ENCODE measurements around the gene OR13H1. TPM values are rescaled to one million over a fixed set of nuclear protein-coding genes. Genes with fewer than 3 reads are reported as not detected.
"Not testable (repeated sequence)": the region's sequence is repeated elsewhere in the genome, so short reads cannot be mapped to it uniquely, and the experiment has no call there.

OR13H1 gene
- total RNA-seq: not detected

DNA sequence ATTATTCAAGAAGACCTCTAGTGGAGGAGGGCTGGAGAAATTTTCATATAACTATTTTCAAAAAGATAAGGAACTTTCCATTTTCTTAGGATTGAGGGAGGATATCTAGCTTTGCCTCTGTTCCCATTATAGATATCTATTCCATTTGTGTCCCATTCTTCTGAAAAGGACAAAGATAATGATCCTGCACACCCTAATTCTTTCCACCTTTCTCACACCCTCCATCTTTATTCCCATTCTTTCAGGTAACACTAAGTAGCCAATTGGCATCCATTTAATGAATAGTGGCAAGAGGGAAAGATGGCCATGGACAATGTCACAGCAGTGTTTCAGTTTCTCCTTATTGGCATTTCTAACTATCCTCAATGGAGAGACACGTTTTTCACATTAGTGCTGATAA, at the start of gene OR13H1:
OR13H1 (plus strand) TSS at position 301 of the 400 bp plus-strand sequence; CDS start at position 301, 0 bp downstream.
- no peaks in the 10 kb centered on the region for H3K4me1 Mint-ChIP-seq
- no peaks in the 10 kb centered on the region for H3K9me3 Mint-ChIP-seq
- H3K27me3 Mint-ChIP-seq: no peaks in the 10 kb centered on the region
- ChIA-PET POLR2A (no interaction called here), CTCF (no interaction called here)
- DNase-seq: no peak
- no peaks in the 10 kb centered on the region for H3K36me3 Mint-ChIP-seq (ENCODE audit: low read depth)
- H3K4me3 Mint-ChIP-seq: no peak within 1 kb of the TSS
- H3K27ac Mint-ChIP-seq: no peak within 1 kb of the TSS

DNA sequence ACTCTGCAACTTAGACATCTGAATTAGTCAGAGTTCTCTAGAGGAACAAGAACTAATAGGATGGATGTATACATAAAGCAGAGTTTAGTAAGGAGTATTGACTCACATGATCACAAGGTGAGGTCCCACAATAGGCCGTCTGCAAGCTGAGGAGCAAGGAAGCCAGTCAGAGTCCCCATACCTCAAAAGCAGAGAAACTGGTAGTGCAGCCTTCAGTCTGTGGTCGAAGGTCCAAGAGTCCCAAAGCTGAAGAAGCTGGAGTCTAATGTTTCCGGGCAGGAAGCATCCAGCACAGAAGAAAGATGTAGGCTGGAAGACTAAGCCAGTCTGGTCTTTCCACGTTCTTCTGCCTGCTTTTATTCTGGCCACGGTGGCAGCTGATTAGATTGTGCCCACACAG, 42.3 kb upstream of the OR13H1 start:
- CTCF ChIA-PET, H3K4me1 Mint-ChIP-seq: not testable (repeated sequence)

GRCh38 chrX:131513159-131513914, 30.5 kb upstream of the OR13H1 start:
- H3K4me3 Mint-ChIP-seq: no peak overlapping the region
- H3K4me1 Mint-ChIP-seq: no peaks in the 10 kb centered on the region
- H3K27me3 Mint-ChIP-seq: no peaks in the 10 kb centered on the region
- no peak overlapping the region for H3K27ac Mint-ChIP-seq
- POLR2A ChIA-PET: no interaction called here
- CTCF ChIA-PET: no interaction called here
- H3K9me3 Mint-ChIP-seq: no peaks in the 10 kb centered on the region
- no peaks in the 10 kb centered on the region for H3K36me3 Mint-ChIP-seq (ENCODE audit: low read depth)
- DNase-seq: no peak

More for the DNA sequence above, 42.3 kb upstream of the OR13H1 start:
- DNase-seq; H3K27ac Mint-ChIP-seq; H3K36me3 Mint-ChIP-seq (ENCODE audit: low read depth); POLR2A ChIA-PET; H3K27me3 Mint-ChIP-seq; H3K4me3 Mint-ChIP-seq; H3K9me3 Mint-ChIP-seq: not testable (repeated sequence)

DNA sequence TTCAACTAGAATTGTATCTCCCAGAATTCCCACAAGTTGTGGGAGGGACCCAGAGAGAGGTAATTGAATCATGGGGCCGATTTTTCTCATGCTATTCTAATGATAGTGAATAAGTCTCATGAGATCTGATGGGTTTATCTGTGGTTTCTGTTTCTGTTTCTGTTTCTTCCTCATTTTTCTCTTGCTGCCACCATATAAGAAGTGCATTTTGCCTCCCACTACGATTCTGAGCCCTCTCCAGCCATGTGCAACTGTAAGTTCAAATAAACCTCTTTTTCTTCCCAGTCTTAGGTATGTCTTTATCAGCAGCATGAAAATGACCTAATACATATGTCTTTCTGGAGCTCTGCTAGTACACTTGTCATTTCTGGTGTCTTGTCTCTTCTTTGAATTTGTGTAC, 22.1 kb upstream of the OR13H1 start:
- CTCF ChIA-PET: no interaction called here
- no peak for DNase-seq
- Mint-ChIP-seq H3K36me3 (ENCODE audit: low read depth) (no peaks in the 10 kb centered on the region), H3K4me1 (no peaks in the 10 kb centered on the region), H3K9me3 (no peaks in the 10 kb centered on the region), H3K4me3 (no peak overlapping the region), H3K27ac (no peak overlapping the region), H3K27me3 (no peaks in the 10 kb centered on the region)
- POLR2A ChIA-PET: no interaction called here

DNA sequence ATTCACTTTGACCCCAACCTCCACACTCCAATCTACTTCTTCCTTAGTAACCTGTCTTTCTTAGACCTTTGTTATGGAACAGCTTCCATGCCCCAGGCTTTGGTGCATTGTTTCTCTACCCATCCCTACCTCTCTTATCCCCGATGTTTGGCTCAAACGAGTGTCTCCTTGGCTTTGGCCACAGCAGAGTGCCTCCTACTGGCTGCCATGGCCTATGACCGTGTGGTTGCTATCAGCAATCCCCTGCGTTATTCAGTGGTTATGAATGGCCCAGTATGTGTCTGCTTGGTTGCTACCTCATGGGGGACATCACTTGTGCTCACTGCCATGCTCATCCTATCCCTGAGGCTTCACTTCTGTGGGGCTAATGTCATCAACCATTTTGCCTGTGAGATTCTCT, 344 bp downstream of the OR13H1 start:
- ChIA-PET CTCF (no interaction called here), POLR2A (no interaction called here)
- no peaks in the 10 kb centered on the region for H3K27me3 Mint-ChIP-seq
- H3K4me1 Mint-ChIP-seq: no peaks in the 10 kb centered on the region
- no peak for DNase-seq
- H3K9me3 Mint-ChIP-seq: no peaks in the 10 kb centered on the region
- H3K36me3 Mint-ChIP-seq (ENCODE audit: low read depth): no peaks in the 10 kb centered on the region
- H3K4me3 Mint-ChIP-seq: no peak overlapping the region
- no peak overlapping the region for H3K27ac Mint-ChIP-seq

DNA sequence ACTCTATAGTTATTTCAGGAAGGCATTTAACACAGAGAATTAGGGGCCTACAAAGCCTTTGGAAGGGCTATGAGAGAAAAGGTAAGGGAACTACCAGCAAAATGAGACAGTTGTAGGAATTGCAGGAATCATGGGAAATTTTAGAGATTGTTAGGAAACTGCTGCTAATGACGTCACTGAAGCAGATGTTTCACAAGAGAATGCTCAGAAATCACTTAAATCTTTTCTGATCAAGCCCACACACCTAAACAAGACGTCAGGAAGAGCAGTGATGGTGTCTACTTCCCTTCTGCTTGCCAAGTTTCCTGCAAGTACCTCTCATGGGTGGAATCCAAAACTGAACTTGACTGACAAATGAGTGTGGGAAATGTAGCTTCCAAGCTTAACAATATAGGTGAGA, 5.1 kb downstream of the OR13H1 start:
- Mint-ChIP-seq H3K9me3 (no peaks in the 10 kb centered on the region), H3K27ac (no peak overlapping the region), H3K4me3 (no peak overlapping the region), H3K27me3 (no peaks in the 10 kb centered on the region), H3K36me3 (ENCODE audit: low read depth) (no peaks in the 10 kb centered on the region), H3K4me1 (no peaks in the 10 kb centered on the region)
- no peak for DNase-seq
- POLR2A ChIA-PET: no interaction called here
- CTCF ChIA-PET: no interaction called here

DNA sequence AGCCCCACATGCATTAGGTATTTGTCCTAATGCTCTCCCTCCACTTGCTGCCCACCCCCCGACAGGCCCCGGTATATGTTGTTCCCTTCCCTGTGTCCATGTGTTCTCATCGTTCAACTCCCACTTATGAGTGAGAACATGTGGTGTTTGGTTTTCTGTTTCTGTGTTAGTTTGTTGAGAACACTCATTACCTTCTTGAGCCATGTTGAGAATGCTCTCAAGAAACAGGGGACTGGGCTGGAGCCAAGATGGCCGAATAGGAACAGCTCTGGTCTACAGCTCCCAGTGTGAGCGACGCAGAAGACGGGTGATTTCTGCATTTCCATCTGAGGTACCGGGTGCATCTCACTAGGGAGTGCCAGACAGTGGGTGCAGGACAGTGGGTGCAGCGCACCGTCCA, 8.6 kb downstream of the OR13H1 start:
- H3K27ac Mint-ChIP-seq; H3K27me3 Mint-ChIP-seq; DNase-seq; H3K36me3 Mint-ChIP-seq (ENCODE audit: low read depth); CTCF ChIA-PET; H3K4me1 Mint-ChIP-seq; POLR2A ChIA-PET; H3K9me3 Mint-ChIP-seq; H3K4me3 Mint-ChIP-seq: not testable (repeated sequence)

DNA sequence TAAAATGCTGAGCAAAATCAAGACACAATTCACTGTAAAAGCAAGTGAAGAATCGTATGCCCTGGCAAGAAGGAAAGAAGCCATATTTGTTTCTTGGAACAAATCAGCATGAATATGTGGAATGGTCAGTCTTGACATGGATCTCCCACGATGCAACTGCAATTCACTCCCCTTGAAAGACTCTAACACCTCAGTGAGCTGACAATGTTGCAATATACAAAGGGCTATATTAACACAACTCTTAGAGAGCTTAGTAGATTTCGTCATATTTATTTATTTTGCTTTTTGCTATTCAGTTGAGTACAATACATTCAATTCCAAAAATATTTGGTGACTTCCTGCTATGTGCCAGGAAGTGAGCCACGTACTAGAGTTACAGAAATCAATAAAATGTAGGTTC, 14.7 kb downstream of the OR13H1 start:
- H3K27me3 Mint-ChIP-seq: no peaks in the 10 kb centered on the region
- ChIA-PET CTCF (no interaction called here), POLR2A (no interaction called here)
- no peak overlapping the region for H3K27ac Mint-ChIP-seq
- no peak for DNase-seq
- no peaks in the 10 kb centered on the region for H3K4me1 Mint-ChIP-seq
- no peaks in the 10 kb centered on the region for H3K36me3 Mint-ChIP-seq (ENCODE audit: low read depth)
- no peak overlapping the region for H3K4me3 Mint-ChIP-seq
- no peaks in the 10 kb centered on the region for H3K9me3 Mint-ChIP-seq

GRCh38 chrX:131564553-131565229, 20.8 kb downstream of the OR13H1 start:
- H3K36me3 Mint-ChIP-seq (ENCODE audit: low read depth): no peaks in the 10 kb centered on the region
- H3K27ac Mint-ChIP-seq: no peak overlapping the region
- no peak overlapping the region for H3K4me3 Mint-ChIP-seq
- no peak for DNase-seq
- ChIA-PET CTCF (no interaction called here), POLR2A (no interaction called here)
- H3K4me1 Mint-ChIP-seq: no peaks in the 10 kb centered on the region
- H3K9me3 Mint-ChIP-seq: no peaks in the 10 kb centered on the region
- no peaks in the 10 kb centered on the region for H3K27me3 Mint-ChIP-seq

GRCh38 chrX:131565909-131566308, 22.0 kb downstream of the OR13H1 start:
- ChIA-PET CTCF (no interaction called here), POLR2A (no interaction called here)
- Mint-ChIP-seq H3K4me3 (no peak overlapping the region), H3K36me3 (ENCODE audit: low read depth) (no peaks in the 10 kb centered on the region), H3K4me1 (no peaks in the 10 kb centered on the region), H3K27ac (no peak overlapping the region), H3K27me3 (no peaks in the 10 kb centered on the region), H3K9me3 (no peaks in the 10 kb centered on the region)
- no peak for DNase-seq

DNA sequence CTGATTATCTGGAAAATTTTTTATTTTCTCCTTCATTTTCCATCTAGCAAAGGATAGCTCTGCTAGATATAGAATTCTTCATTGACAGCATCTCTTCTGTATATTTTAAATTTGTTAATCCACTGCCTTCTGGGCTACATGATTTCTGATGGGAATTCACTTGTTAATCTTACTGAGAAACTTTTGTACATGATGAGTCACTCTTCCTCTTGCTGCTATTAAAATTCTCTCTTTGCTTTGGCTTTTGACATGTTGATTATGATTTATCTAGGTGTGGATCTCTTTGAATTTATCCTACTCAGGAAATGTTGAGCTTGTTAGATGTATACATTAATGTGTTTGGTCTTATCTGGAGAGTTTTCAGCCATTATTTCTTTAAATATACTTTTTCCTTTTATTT, 27.5 kb downstream of the OR13H1 start:
- Mint-ChIP-seq H3K27ac (no peak overlapping the region), H3K27me3 (peaks cover 2% of the 10 kb centered on the region), H3K36me3 (ENCODE audit: low read depth) (no peaks in the 10 kb centered on the region), H3K4me1 (no peaks in the 10 kb centered on the region), H3K4me3 (no peak overlapping the region), H3K9me3 (no peaks in the 10 kb centered on the region)
- no peak for DNase-seq
- POLR2A ChIA-PET: no interaction called here
- CTCF ChIA-PET: no interaction called here

GRCh38 chrX:131572372-131573014, 28.6 kb downstream of the OR13H1 start:
- Mint-ChIP-seq H3K9me3 (no peaks in the 10 kb centered on the region), H3K27ac (no peak overlapping the region), H3K27me3 (peaks cover 2% of the 10 kb centered on the region), H3K4me3 (no peak overlapping the region), H3K36me3 (ENCODE audit: low read depth) (no peaks in the 10 kb centered on the region), H3K4me1 (no peaks in the 10 kb centered on the region)
- DNase-seq: no peak
- ChIA-PET CTCF (no interaction called here), POLR2A (no interaction called here)

DNA sequence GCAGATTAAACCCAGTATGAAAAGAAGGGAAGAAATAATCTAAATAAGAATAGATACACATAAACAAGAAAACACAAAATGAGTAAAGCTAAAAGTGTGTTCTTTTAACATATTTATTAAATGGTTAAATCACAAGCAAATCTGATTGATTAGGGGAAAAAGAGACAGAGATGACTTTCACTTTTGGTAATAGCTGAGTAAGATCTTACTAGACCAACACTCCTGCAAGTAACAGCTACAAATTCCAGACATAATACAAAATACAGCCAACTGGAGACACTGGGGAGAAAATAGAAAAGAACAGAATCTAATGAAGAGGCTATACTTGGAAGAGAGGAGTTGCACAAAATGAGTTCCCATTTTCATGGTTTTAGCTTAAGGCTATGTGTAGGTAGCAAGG, 33.5 kb downstream of the OR13H1 start:
- CTCF ChIA-PET: no interaction called here
- POLR2A ChIA-PET: no interaction called here
- no peaks in the 10 kb centered on the region for H3K9me3 Mint-ChIP-seq
- H3K27me3 Mint-ChIP-seq: peaks cover 2% of the 10 kb centered on the region
- no peaks in the 10 kb centered on the region for H3K36me3 Mint-ChIP-seq (ENCODE audit: low read depth)
- no peak overlapping the region for H3K4me3 Mint-ChIP-seq
- H3K27ac Mint-ChIP-seq: no peak overlapping the region
- DNase-seq: no peak
- H3K4me1 Mint-ChIP-seq: no peaks in the 10 kb centered on the region
